Measurements from ENCODE around the gene STK16.
A peak's percentile ranks its signal among the peaks of the same experiment; 100 is the strongest.
"Not testable (repeated sequence)": the region's sequence is repeated elsewhere in the genome, so short reads cannot be mapped to it uniquely, and the experiment has no call there.

Gene STK16

DNA sequence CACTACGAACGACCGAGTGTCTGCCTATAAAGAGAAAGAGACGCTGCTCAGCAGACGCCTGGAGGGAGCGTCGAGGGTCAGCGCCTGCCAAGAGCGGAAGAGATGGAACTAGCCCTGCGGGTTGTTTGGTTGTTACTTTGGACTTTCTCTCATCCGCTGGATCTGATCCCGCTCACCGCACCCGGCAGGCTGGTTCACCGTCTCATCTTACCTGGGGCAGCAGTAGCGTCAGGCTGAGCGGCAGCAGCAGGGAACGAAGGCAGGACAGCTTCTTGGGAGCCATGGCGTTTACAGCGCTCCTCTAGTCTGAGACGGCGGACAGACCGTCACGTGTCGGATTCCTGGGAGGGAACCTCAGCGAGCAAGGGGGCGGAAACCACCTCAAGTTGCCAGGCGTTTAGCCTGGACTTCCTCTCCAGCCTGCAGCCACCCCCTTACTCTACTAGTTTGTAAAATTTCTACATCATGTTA is 2.0 kb upstream of the STK16 start:
- DNase-seq (ENCODE audit: low read depth in 2 of 3, low spot score in 2 of 3) = no peak

DNA sequence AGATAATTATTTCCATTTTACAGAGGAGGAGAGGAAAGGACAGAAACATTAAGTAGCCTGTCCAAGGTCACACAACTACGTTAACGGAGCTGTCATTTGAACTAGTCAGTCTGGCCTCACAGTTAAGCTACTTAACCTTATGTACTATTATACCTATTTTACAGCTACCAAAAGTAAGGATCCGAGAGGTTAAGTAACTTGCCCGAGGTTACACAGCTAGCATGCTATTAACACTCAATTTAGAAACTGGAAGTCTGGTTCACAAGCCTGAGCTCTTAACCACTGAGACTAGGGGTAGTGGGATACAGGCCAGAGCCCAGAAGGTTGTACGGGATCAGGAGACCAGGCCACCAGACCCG is 511 bp upstream of the STK16 start:
- DNase-seq (ENCODE audit: low read depth in 2 of 3, low spot score in 2 of 3) = no peak

DNA sequence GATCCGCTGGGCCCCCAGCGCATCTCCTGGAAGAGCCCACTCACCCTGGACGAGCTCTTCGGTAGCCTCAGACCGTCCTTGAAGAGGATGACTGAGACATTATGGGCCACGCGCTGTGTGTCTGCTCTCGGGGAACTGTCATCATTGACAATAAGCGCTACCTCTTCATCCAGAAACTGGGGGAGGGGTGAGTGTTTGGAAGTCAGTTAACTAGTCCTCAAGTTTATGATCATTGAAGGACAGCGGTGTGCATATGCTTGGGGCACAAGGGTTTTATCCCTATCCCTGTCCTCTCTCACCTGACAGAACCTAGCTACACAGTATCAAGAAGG is 586 bp downstream of the STK16 start:
- no peak for DNase-seq (ENCODE audit: low read depth in 2 of 3, low spot score in 2 of 3)

DNA sequence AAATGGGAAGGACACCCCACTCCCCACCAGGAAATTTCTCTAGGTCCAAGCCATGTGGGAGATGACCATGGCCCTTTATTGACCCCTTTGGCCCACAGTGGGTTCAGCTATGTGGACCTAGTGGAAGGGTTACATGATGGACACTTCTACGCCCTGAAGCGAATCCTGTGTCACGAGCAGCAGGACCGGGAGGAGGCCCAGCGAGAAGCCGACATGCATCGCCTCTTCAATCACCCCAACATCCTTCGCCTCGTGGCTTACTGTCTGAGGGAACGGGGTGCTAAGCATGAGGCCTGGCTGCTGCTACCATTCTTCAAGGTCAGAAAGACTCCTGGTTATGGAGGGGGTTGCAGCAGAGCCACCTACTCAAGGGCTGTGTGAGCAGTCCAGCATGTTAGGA is 1.3 kb downstream of the STK16 start:
- DNase-seq (ENCODE audit: low read depth in 2 of 3, low spot score in 2 of 3) = no peak

DNA sequence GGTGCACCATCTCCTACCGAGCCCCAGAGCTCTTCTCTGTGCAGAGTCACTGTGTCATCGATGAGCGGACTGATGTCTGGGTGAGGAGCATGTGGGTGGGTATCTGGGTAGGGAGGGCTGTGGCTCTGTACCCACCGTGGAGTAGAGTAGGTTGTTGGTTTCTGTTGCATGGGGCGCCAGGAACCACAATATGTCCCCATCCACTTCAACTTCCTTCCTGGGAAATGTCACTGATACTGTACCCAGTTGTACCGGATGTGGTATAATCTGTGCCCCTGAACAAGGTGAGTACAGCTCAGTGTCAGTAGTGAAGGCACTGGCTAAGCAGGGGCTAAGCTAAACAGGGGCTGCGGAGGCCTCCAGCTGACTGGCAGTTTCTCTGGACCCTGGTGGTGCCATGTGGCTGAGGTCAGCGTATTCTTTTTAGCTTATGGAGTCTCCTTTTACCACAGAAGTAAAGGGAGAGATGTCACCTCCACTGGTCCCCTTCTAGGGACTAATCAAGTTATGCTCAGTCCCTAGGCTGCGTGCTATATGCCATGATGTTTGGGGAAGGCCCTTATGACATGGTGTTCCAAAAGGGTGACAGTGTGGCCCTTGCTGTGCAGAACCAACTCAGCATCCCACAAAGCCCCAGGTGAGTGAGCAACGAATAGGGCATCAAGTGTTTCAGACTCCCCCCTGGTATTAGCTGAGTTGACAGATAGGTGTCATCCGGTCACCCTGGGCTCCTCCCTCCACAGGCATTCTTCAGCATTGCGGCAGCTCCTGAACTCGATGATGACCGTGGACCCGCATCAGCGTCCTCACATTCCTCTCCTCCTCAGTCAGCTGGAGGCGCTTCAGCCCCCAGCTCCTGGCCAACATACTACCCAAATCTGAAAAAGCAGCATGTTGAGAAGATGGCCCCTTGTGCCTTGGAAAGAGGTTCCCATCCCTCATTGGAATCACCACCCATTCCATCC is 2.7 kb downstream of the STK16 start:
- DNase-seq (ENCODE audit: low read depth in 2 of 3, low spot score in 2 of 3) = peak in 2 of 3 experiments; percentile 12 to 28

DNA sequence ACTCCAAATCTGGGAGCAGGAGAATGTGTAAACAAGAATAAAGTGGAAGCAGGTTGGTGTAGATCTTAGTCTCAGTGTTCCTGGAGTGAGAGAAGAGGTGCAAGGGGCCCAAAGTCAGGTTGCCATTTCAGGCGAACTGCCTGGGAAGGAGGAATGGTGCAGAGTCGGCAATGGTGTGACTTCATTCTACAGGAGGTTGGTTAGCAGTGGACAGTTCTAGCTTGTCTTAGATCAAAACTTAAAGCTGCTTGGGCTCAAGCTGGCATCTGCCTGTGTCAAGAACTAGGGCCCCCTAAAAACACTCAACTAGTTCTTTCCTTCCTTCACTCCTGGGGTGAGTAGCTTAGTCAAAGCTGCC is 3.5 kb downstream of the STK16 start:
- DNase-seq (ENCODE audit: low read depth in 2 of 3, low spot score in 2 of 3) = no peak

DNA sequence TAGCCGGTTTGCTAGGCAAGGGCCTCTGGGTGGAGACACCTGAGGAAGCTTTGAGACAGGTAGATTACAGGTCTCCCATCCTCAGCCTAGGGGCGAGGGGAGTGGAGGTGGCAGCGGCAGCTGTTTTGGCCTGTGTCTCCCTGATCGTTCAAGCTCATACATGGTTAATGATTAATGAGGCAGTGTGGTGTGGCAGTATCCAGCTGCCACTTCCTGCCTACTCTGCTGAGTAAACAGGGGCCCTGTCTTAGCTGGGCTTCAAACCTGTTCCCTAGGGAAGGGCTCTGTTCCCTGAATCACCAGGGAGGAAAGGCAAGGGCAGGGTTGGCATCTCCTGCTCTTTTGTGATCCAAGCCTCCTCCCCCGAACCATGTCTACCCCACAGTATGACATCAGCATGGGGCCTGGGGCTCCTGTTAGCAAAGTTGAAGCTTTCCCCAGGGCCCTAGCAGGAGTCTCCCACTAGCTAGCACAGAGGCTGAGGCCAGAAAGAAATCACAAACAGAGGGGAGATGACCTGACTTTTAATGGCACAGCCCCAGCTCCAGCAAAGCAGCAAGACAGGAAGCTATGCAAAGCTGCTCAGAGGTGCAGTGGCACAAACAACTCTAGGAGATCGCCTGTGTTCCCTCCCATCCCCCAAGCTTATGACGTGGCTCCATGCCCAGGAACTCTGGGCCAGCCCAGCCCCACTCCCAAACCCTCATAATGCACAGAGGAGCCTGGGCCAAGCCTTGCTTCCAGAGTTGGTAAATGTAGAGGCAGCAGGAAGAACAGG is 4.1 kb downstream of the STK16 start:
- DNase-seq (ENCODE audit: low read depth in 2 of 3, low spot score in 2 of 3) = no peak

DNA sequence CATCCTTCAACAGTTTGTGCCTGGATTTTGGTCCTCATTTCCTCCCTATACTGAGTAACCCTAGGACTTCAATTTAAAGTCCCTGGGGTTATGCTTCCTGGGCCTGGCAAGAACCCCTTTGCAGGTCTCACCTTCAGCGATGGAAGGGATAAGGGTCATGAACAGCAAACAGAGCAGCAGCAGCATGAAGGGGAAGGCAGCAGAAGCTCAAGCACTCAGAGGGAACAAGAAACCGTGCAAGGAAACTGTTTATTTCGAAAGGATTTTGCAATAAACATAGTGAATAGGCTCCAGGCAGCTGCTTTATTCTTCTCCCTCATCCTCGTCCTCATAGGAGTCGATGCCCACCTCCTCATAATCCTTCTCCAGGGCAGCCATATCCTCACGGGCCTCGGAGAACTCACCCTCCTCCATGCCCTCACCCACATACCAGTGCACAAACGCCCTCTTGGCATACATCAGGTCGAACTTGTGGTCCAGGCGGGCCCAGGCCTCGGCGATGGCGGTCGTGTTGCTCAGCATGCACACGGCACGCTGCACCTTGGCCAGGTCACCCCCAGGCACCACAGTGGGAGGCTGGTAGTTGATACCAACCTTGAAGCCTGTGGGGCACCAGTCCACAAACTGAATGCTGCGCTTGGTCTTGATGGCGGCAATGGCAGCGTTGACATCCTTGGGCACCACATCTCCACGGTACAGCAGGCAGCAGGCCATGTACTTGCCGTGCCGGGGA is 4.9 kb downstream of the STK16 start:
- DNase-seq (ENCODE audit: low read depth in 2 of 3, low spot score in 2 of 3) = no peak

DNA sequence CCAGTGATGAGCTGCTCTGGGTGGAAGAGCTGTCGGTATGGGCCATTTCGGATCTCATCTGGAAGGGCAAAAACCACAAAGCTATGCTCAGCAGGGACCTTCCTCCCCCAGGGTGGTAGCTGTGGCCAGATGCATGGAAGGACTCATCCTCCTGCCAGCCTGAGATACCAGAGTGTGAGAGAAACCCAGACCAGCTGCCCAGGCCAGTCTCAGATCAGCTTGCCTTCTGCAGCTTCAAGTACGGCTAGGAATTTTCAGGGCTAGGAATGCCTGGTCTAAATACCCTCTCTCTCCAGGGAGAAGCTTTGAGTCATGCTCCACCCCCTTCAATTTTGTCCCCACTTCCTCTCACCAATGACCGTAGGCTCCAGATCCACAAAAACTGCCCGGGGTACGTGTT is 6.4 kb downstream of the STK16 start:
- DNase-seq (ENCODE audit: low read depth in 2 of 3, low spot score in 2 of 3) = no peak

DNA sequence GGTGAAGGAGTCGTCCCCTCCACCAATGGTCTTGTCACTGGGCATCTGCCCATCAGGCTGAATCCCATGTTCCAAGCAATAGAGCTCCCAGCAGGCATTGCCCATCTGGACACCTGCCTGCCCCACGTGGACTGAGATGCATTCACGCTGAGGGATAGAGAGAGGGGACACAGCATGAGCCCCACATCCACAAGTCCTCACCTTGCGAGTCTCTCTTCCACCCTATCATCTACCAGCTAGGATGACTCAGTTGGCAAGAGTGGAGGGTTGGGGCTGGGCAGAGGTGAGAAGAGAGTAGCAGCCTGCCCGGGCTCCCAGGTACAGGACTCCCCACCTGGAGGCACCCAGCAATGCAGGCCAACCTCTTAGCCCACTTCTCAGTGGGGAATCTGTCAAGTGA is 6.8 kb downstream of the STK16 start:
- DNase-seq (ENCODE audit: low read depth in 2 of 3, low spot score in 2 of 3) = no peak

DNA sequence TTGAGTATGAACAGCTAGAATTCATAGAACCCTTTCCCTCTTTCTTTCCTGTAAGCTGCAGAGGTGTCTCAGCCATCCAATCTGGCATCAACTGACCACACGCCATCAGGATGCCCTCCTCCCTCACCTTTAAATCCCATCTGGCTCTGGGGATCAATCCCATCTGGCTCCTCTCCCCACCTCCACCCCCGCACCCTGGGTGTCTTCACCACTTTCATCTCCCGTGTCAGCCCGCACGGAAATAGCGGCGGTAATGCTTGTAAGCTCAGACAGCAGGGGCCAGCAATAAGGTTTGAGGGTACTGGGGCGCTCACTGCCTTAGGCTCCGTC is 7.3 kb downstream of the STK16 start:
- peak in 1 of 3 experiments; percentile 16 for DNase-seq (ENCODE audit: low read depth in 2 of 3, low spot score in 2 of 3)

DNA sequence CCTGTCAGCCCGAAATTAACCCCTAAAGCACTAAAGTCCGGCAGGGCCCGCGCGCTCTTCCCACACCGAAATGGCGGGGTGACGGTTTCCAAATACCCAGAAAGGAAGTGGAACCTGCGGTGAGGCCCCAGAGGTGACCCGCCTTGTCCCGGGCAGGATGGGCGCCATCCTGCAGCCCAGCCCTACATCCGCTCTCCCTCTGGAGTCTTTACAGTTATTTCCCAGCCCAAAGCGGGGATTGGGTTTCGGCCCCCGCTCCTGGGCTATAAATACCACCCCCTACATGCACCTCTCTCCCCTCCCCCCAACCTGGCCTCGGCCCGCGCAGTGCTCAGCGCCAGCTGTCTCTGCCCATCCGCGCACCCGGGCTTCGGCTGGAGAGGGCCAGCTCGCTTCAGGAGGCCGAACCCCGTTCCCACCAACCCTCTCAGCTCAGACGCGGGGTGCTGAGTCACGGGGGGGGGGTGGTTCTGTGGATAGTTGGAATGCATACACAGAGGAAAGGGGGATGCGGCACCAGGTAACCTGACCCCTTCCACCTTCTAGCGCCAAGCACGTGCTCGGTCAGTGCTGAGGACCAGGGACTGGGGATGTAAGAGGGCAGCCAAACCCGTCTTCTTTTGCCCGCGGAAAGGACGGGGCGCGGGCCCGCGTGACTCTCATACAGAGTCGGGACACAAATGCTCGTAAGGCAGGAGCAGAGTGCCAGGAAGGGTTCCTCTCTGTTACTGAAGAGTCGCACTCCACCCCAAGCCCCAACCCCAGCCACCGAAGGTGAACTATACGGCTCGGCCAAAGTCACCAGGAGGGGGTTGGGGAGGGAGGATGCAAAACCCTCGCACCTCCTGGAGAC is 7.8 kb downstream of the STK16 start, which contains the start of gene TUBA4B:
Gene TUBA4B, plus strand, starts transcription at position 344 of the 853 bp plus-strand sequence. Its CDS starts 165 bp downstream, at position 509.
- DNase-seq (ENCODE audit: low read depth in 2 of 3, low spot score in 2 of 3) = peak in 1 of 3 experiments; percentile 27

DNA sequence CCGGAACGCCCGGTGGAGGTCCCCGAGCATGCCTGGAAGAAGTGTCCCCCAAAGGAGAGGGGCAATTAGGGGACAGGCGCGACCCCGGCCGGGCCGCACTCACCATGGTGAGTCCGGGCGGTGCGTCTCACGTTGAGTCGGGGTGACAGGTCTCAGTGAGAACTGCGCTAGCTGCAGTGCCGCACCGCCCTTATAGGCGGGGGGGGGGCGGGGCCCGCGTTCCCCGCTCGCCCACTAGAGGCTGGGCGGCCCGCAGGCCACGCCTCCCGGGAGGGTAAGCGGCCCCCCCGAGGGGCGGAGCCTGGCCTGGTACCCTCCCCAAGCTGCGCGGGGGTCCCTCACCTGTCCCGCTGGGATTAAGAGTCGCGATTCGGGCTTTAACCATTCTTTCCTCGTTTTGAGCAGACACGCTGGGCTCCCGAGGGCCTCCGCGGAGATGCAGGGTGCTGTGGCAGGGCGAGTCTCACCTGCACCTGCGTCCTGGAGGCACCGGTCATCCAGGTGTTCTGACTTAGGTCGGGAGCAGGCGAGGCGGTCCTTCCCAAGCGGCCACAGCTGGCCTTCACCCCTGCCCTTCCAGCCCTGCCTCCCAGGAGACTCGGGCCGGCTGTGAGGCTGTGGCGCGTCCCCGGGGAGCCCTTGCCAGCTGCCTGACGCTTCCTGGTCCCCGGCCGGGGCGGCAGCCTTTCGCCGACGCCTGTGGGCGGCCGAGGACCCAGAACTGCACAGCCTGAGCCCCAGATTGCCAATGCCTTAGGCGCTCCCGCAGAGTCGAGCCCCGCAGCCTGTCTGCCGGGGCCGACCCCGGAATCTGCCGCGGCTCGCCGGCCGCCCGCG is 8.7 kb downstream of the STK16 start, which contains the start of gene TUBA4A:
Gene TUBA4A, minus strand, starts transcription at position 166 of the 837 bp plus-strand sequence. Its CDS starts 60 bp downstream, at position 106.
- DNase-seq (ENCODE audit: low read depth in 2 of 3, low spot score in 2 of 3) = peak; percentile 78 to 86 (median 79)

DNA sequence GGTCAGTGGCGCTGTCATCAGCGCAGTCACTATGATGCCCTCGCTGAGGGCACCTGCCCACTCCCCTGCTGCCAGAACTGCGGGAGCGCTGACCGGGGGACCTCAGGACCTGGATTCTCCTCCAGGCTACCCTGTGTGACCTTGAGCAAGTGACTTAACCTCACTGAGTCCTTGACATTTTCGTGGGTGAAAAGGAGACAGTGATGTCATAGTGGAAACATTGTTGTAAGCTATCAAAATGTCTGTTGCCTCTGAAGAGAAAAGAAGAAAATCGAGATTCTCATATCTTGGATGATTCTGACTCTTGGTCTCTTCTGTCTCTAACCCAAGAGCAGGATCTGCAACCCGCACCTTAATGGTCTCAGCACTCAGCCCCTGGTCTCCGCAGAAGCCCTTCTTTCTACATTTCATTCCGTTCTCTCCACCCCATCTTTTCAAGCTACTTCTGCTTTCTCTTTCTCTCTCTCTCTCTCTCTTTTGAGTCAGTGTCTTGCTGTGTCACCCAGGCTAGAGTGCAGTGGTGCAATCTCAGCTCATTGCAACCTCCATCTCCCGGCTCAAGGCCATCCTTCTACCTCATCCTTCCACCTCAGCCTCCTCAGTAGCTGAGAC is 9.4 kb downstream of the STK16 start:
- peak in 1 of 3 experiments; percentile 37 for DNase-seq (ENCODE audit: low read depth in 2 of 3, low spot score in 2 of 3)

DNA sequence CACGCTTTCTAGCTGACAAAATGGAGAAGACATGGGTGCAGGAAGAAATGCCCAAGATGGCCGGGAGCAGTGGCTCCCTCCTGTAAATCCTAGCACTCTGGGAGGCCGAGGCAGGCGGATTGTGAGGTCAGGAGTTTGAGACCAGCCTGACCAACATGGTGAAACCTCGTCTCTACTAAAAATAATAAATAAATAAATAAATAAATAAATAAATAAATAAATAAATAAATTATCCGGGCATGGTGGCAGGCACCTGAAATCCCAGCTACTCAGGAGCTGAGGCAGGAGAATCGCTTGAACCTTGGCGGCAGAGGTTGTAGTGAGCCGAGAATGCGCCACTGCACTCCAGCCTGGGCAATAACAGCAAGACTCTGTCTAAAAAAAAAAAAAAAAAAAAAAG is 13.7 kb downstream of the STK16 start:
- not testable (repeated sequence) for DNase-seq (ENCODE audit: low read depth in 2 of 3, low spot score in 2 of 3)

DNA sequence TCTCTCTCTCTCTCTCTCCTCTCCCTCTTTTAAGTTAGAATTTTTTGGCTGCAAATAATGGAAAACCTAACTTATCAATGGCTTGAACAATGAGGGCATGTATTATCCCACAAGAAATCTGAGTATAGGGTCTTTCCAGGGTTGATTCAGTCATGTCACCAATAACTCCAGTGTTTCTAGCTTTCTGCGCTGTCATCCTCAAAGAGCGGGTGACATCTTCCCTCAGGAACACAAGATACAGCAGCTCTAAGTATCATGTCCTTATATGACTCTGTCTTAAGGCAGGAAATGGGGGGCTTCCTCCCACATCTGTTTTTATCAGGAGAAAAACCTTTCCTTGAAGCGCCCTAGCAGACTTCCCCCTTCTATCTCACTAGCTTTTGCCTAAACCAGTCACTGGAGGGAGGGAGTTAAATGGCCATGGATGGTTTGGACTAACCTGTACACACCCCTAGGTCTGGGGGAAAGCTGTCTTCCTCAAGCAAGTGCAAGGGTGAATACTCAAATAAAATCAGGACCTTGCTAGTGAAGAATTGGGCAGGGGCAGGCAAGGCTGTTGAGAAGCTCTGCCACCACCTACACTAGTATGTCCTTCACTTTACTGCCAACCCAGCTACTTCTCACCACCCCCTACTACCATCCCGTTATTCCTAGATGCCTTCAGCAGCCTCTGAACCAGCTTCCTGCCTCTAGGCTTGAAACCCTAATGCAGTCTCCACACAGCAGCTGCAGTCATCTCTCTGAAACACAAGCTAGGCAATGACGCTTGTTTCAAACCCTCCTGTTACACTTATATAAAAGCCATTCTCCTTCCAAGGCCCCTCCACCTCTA is 16.0 kb downstream of the STK16 start:
- no peak for DNase-seq (ENCODE audit: low read depth in 2 of 3, low spot score in 2 of 3)

DNA sequence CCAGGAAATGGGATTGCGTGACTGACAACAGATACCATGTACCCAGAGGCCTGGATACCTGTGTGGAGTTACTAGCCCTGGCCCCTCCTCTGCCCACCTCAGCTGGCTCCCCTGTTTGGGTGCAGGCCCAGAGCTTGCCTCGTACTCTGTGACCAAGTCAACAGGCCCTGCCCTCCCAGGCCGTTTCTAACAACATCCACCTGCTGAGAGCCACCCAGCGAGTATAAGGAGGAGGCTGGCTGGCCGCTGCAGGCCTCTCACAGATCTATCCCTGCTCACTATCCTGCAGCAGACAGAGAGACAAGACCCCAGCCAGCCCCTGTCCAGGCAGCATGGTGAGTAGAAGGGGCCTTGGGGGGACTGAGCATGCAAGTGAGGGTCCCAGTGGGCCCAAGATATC is 21.0 kb downstream of the STK16 start:
- DNase-seq (ENCODE audit: low read depth in 2 of 3, low spot score in 2 of 3) = no peak

DNA sequence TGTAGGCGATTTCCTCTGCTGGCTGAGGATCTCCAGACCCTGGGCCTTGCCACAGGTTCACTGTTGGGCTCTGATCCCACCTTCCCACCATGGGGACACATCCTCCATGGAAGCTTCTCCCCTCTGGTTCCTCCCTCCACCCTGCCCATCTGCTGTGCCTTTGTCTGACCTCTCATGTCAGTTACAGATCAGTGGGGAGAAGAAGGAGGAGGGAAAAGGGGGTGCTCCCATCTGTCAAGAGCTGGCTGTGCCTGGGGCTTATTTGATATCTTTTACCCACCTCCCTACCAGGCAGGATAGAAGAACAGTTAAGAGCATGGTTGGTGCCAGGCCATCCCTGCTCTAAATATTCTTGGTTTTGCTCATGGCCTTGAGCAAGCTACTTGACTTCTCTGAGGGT is 21.6 kb downstream of the STK16 start:
- no peak for DNase-seq (ENCODE audit: low read depth in 2 of 3, low spot score in 2 of 3)

Measured in activated CD8-positive, alpha-beta memory T cell treated with anti-CD3 and anti-CD28 coated beads for 48 hours (primary cell).